H1 (cell line): ENCODE data around the gene SORD. TPM values are rescaled to one million over a fixed set of nuclear protein-coding genes. Genes with fewer than 3 reads are reported as not detected.

Experiments
- CTCF ChIA-PET: fragments of 300-600 bp; sonication (Branson Sonifier 250); formaldehyde crosslinking; loops from one replicate; lab custom pipeline; 2021; ENCODE audit not compliant: partially characterized antibody; lab: Charles Lee
- POLR2A ChIA-PET: fragments of 300-600 bp; sonication (Branson Sonifier 250); formaldehyde crosslinking; loops from one replicate; lab custom pipeline; 2021; ENCODE audit warnings: inconsistent platforms; ENCODE audit not compliant: partially characterized antibody; lab: Charles Lee
- DNase-seq, 2 experiments: peaks; one replicate each; pipeline versions ENCODE4 v3.0.0 to v3.0.0-alpha.2; 2010 to 2022; ENCODE audit warnings: low spot score in 2 of 2, low read depth in 1 of 2, mixed read lengths in 1 of 2
- FAIRE-seq: peaks from 2 replicates; lab custom pipeline; 2011; peaks lifted over from hg19 to GRCh38; lab: Jason Lieb, UNC
- H2AFZ ChIP-seq: 2 replicates; pipeline ENCODE4 v1.8.1; 2012; ENCODE audit warnings: low read length, inconsistent platforms
- H2AK5ac ChIP-seq: 2 replicates; pipeline ENCODE4 v1.6.1; 2013; ENCODE audit warnings: low read depth, low read length
- H2BK120ac ChIP-seq: replicated peaks from 2 replicates; pipeline ENCODE3; 2013; ENCODE audit warnings: low read depth, low read length, inconsistent platforms
- H2BK12ac ChIP-seq: 2 replicates; pipeline ENCODE4 v1.6.1; 2013; ENCODE audit warnings: low read depth, low read length
- H2BK15ac ChIP-seq: 2 replicates; pipeline ENCODE4 v1.6.1; 2013; ENCODE audit warnings: low read length
- H2BK20ac ChIP-seq: 2 replicates; pipeline ENCODE4 v1.6.1; 2013; ENCODE audit warnings: low read length
- H2BK5ac ChIP-seq: 2 replicates; pipeline ENCODE4 v1.6.1; 2013; ENCODE audit warnings: low read depth, low read length
- H3K14ac ChIP-seq: 2 replicates; pipeline ENCODE4 v1.6.1; 2013; ENCODE audit warnings: inconsistent platforms; ENCODE audit not compliant: insufficient read length
- H3K18ac ChIP-seq: 2 replicates; pipeline ENCODE4 v1.6.1; 2013; ENCODE audit warnings: low read length; ENCODE audit errors: extremely low read depth
- H3K23ac ChIP-seq: 2 replicates; pipeline ENCODE4 v1.6.1; 2013; ENCODE audit warnings: inconsistent platforms; ENCODE audit not compliant: insufficient read length
- H3K23me2 ChIP-seq: 2 replicates; pipeline ENCODE4 v1.6.1; 2013; ENCODE audit warnings: low read depth, low read length
- H3K27ac ChIP-seq: 2 replicates; pipeline ENCODE4 v1.6.1; 2011; ENCODE audit warnings: low read depth, low read length, inconsistent platforms
- H3K27me3 ChIP-seq, 4 experiments: replicated peaks in 1 of 4; 1 replicate in 1 of 4; 2 replicates in 3 of 4; pipeline versions ENCODE4 v1.6.1 to v1.8.1; 2011 to 2013; ENCODE audit warnings: low read length in 3 of 4, mild to moderate bottlenecking in 3 of 4, inconsistent platforms in 2 of 4, mixed read lengths in 2 of 4, moderate library complexity in 1 of 4; ENCODE audit not compliant: control insufficient read depth in 3 of 4, insufficient read depth in 3 of 4; ENCODE audit errors: extremely low read depth in 1 of 4
- H3K36me3 ChIP-seq, 4 experiments: 2 replicates each; pipeline versions ENCODE4 v1.6.1 to v1.8.1; 2011 to 2013; ENCODE audit warnings: mild to moderate bottlenecking in 4 of 4, low read length in 3 of 4, moderate library complexity in 2 of 4, control low read depth in 1 of 4, inconsistent platforms in 1 of 4; ENCODE audit not compliant: insufficient read depth in 4 of 4, control insufficient read depth in 2 of 4
- H3K4ac ChIP-seq: replicated peaks from 2 replicates; pipeline ENCODE3; 2013; ENCODE audit warnings: low read length, low read depth, mixed read lengths, inconsistent platforms; ENCODE audit not compliant: insufficient read length
- H3K4me1 ChIP-seq, 4 experiments: replicated peaks in 1 of 4; 1 replicate in 1 of 4; 2 replicates in 3 of 4; pipeline versions ENCODE4 v1.6.1 to v1.8.1; 2011 to 2013; ENCODE audit warnings: low read length in 3 of 4, inconsistent platforms in 2 of 4, mixed read lengths in 1 of 4; ENCODE audit not compliant: insufficient read depth in 4 of 4, control insufficient read depth in 3 of 4
- H3K4me2 ChIP-seq, 2 experiments: 2 replicates each; pipeline versions ENCODE4 v1.6.1 to v1.8.1; 2011 to 2013; ENCODE audit warnings: low read depth in 2 of 2, low read length in 2 of 2, control low read depth in 1 of 2, inconsistent platforms in 1 of 2, mild to moderate bottlenecking in 1 of 2; ENCODE audit not compliant: insufficient read depth in 1 of 2
- H3K4me3 ChIP-seq, 4 experiments: fragments of 200-600, 300-600 bp in 1 of 4; sonication (generic), shearing (Covaris generic), sonication (Bioruptor Twin) in 1 of 4; 2 replicates each; pipeline versions ENCODE4 v1.5.1 to v1.8.1; 2011 to 2016; ENCODE audit warnings: low read length in 4 of 4, low read depth in 3 of 4, control low read depth in 2 of 4, inconsistent platforms in 2 of 4, mild to moderate bottlenecking in 2 of 4, mixed read lengths in 1 of 4, moderate library complexity in 1 of 4; ENCODE audit not compliant: insufficient read depth in 2 of 4; ENCODE audit errors: extremely low read depth in 1 of 4
- H3K56ac ChIP-seq: replicated peaks from 2 replicates; pipeline ENCODE3; 2013; ENCODE audit warnings: low read depth, mild to moderate bottlenecking, mixed read lengths, low read length, inconsistent platforms; ENCODE audit not compliant: insufficient read length
- H3K79me1 ChIP-seq: 2 replicates; pipeline ENCODE4 v1.6.1; 2013; ENCODE audit warnings: low read depth, low read length, control low read depth
- H3K79me2 ChIP-seq, 2 experiments: 2 replicates each; pipeline versions ENCODE4 v1.6.1 to v1.8.1; 2012 to 2013; ENCODE audit warnings: low read length in 2 of 2, mild to moderate bottlenecking in 2 of 2, inconsistent platforms in 1 of 2; ENCODE audit not compliant: insufficient read depth in 2 of 2, control insufficient read depth in 1 of 2
- H3K9ac ChIP-seq, 4 experiments: replicated peaks in 1 of 4; 1 replicate in 1 of 4; 2 replicates in 3 of 4; pipeline versions ENCODE4 v1.6.1 to v1.8.1; 2011 to 2013; ENCODE audit warnings: low read depth in 3 of 4, low read length in 3 of 4, control low read depth in 2 of 4, mild to moderate bottlenecking in 2 of 4, moderate library complexity in 2 of 4, inconsistent platforms in 1 of 4; ENCODE audit errors: extremely low read depth in 1 of 4
- H3K9me3 ChIP-seq, 2 experiments: 2 replicates each; pipeline versions ENCODE4 v1.6.1 to v1.8.1; 2012 to 2013; ENCODE audit warnings: mild to moderate bottlenecking in 2 of 2, moderate library complexity in 2 of 2, control low read depth in 1 of 2, inconsistent platforms in 1 of 2, low read depth in 1 of 2, low read length in 1 of 2, mixed read lengths in 1 of 2; ENCODE audit not compliant: insufficient read depth in 2 of 2
- H4K20me1 ChIP-seq, 2 experiments: replicated peaks in 1 of 2; 2 replicates each; pipeline versions ENCODE3 to v1.8.1; 2011 to 2013; ENCODE audit warnings: inconsistent platforms in 2 of 2, low read length in 2 of 2, mild to moderate bottlenecking in 1 of 2; ENCODE audit not compliant: insufficient read depth in 2 of 2, control insufficient read depth in 1 of 2
- H4K5ac ChIP-seq: 2 replicates; pipeline ENCODE4 v1.6.1; 2013; ENCODE audit warnings: low read length, low read depth, mixed read lengths, inconsistent platforms; ENCODE audit not compliant: insufficient read length
- H4K8ac ChIP-seq: 2 replicates; pipeline ENCODE4 v1.8.0; 2013; ENCODE audit warnings: mild to moderate bottlenecking, moderate library complexity, low read length, inconsistent platforms; ENCODE audit not compliant: insufficient read depth; ENCODE audit errors: extremely low read depth
- H4K91ac ChIP-seq: replicated peaks from 2 replicates; pipeline ENCODE3; 2013; ENCODE audit warnings: low read length, mixed read lengths, inconsistent platforms; ENCODE audit not compliant: insufficient read length
- WGBS, 2 experiments: shearing (Covaris generic) in 1 of 2; methylation state at CpG; one replicate each; pipeline versions ENCODE4 v1.1.6 to v1.1.7; 2013 to 2015; ENCODE audit warnings: low lambda C conversion rate in 2 of 2, mixed read lengths in 2 of 2, inconsistent platforms in 1 of 2, low coverage in 1 of 2, missing lambda C conversion rate in 1 of 2; ENCODE audit not compliant: insufficient replicate concordance in 2 of 2, insufficient coverage in 1 of 2, insufficient read length in 1 of 2; ENCODE audit errors: extremely low coverage in 1 of 2, missing lambda C conversion rate in 1 of 2; 5-methylcytosine and 5-hydroxymethylcytosine counted together
- polyA plus RNA-seq, 7 experiments: library from polyadenylated mRNA; depleted of rRNA in 3 of 7; stranded (reverse) in 5 of 7; unstranded in 2 of 7; fragments of >200 nt in 5 of 7; fragments of 200-250 nt in 2 of 7; gene quantifications; 1 replicate in 5 of 7; 2 replicates in 1 of 7; 4 replicates in 1 of 7; pipeline versions ENCODE4 v1.2.1 to v1.2.3, GENCODE V29; 2011 to 2013; ENCODE audit warnings: missing spikeins in 2 of 7, mixed read lengths in 2 of 7
- total RNA-seq: library from RNA; stranded (reverse); fragmentation: NEBNext Ultra II Directional; extraction: Animal tissue kit (Norgen Biotek cat#: 25700); gene quantifications from 2 replicates; pipeline ENCODE4 v1.2.1, GENCODE V29; 2021
- TF ChIP-seq, protein P1 (sequence below): fragments of 300-600 bp; sonication (generic); IDR thresholded peaks from 2 replicates; pipeline ENCODE4 v1.7.1; 2012; ENCODE audit warnings: low read length, moderate library complexity, mild to moderate bottlenecking, inconsistent platforms; ENCODE audit not compliant: insufficient replicate concordance

SORD gene
- total and polyA plus RNA-seq, 2 of the 8 experiments (the other 6 are each of a cell fraction or from before 2014, with no cell fraction given): 52.6 to 75.8 TPM

GRCh38 chr15:44999105-44999504, 23.9 kb upstream of the SORD start:
- WGBS, 2 experiments: 93% methylated on average over 2 of the region's 2 CpGs; no CpG with 5 or more reads in 1 of the 2 experiments
- H3K4me2 ChIP-seq: no peak overlapping the region
- H3K23me2 ChIP-seq: no peaks in the 10 kb centered on the region
- H2BK12ac ChIP-seq: no peak overlapping the region
- H2BK15ac ChIP-seq: no peak overlapping the region
- H3K4ac ChIP-seq: no peak overlapping the region
- no peak overlapping the region for H4K5ac ChIP-seq
- FAIRE-seq: no peak
- no peak overlapping the region for H3K18ac ChIP-seq
- no peak overlapping the region for H4K91ac ChIP-seq
- H2BK5ac ChIP-seq: no peak overlapping the region
- no peak overlapping the region for H3K14ac ChIP-seq
- H3K79me2 ChIP-seq: no peaks in the 10 kb centered on the region
- H4K8ac ChIP-seq: no peak overlapping the region
- H2BK20ac ChIP-seq: no peak overlapping the region
- no peak overlapping the region for H2AK5ac ChIP-seq
- no peak overlapping the region for H3K9ac ChIP-seq
- H3K23ac ChIP-seq: no peak overlapping the region
- no peak overlapping the region for H3K56ac ChIP-seq
- no peak overlapping the region for H3K27ac ChIP-seq
- H2BK120ac ChIP-seq: no peak overlapping the region
- H3K4me1 ChIP-seq: no peaks in the 10 kb centered on the region
- H4K20me1 ChIP-seq: no peaks in the 10 kb centered on the region
- no peaks in the 10 kb centered on the region for H3K79me1 ChIP-seq
- CTCF ChIA-PET: no interaction called here
- no peak for DNase-seq
- POLR2A ChIA-PET: no interaction called here
- no peaks in the 10 kb centered on the region for H3K27me3 ChIP-seq
- no peak overlapping the region for H3K4me3 ChIP-seq
- H3K36me3 ChIP-seq: no peaks in the 10 kb centered on the region
- no peak overlapping the region for H2AFZ ChIP-seq
- H3K9me3 ChIP-seq: no peaks in the 10 kb centered on the region
- TF ChIP-seq, protein P1, sequence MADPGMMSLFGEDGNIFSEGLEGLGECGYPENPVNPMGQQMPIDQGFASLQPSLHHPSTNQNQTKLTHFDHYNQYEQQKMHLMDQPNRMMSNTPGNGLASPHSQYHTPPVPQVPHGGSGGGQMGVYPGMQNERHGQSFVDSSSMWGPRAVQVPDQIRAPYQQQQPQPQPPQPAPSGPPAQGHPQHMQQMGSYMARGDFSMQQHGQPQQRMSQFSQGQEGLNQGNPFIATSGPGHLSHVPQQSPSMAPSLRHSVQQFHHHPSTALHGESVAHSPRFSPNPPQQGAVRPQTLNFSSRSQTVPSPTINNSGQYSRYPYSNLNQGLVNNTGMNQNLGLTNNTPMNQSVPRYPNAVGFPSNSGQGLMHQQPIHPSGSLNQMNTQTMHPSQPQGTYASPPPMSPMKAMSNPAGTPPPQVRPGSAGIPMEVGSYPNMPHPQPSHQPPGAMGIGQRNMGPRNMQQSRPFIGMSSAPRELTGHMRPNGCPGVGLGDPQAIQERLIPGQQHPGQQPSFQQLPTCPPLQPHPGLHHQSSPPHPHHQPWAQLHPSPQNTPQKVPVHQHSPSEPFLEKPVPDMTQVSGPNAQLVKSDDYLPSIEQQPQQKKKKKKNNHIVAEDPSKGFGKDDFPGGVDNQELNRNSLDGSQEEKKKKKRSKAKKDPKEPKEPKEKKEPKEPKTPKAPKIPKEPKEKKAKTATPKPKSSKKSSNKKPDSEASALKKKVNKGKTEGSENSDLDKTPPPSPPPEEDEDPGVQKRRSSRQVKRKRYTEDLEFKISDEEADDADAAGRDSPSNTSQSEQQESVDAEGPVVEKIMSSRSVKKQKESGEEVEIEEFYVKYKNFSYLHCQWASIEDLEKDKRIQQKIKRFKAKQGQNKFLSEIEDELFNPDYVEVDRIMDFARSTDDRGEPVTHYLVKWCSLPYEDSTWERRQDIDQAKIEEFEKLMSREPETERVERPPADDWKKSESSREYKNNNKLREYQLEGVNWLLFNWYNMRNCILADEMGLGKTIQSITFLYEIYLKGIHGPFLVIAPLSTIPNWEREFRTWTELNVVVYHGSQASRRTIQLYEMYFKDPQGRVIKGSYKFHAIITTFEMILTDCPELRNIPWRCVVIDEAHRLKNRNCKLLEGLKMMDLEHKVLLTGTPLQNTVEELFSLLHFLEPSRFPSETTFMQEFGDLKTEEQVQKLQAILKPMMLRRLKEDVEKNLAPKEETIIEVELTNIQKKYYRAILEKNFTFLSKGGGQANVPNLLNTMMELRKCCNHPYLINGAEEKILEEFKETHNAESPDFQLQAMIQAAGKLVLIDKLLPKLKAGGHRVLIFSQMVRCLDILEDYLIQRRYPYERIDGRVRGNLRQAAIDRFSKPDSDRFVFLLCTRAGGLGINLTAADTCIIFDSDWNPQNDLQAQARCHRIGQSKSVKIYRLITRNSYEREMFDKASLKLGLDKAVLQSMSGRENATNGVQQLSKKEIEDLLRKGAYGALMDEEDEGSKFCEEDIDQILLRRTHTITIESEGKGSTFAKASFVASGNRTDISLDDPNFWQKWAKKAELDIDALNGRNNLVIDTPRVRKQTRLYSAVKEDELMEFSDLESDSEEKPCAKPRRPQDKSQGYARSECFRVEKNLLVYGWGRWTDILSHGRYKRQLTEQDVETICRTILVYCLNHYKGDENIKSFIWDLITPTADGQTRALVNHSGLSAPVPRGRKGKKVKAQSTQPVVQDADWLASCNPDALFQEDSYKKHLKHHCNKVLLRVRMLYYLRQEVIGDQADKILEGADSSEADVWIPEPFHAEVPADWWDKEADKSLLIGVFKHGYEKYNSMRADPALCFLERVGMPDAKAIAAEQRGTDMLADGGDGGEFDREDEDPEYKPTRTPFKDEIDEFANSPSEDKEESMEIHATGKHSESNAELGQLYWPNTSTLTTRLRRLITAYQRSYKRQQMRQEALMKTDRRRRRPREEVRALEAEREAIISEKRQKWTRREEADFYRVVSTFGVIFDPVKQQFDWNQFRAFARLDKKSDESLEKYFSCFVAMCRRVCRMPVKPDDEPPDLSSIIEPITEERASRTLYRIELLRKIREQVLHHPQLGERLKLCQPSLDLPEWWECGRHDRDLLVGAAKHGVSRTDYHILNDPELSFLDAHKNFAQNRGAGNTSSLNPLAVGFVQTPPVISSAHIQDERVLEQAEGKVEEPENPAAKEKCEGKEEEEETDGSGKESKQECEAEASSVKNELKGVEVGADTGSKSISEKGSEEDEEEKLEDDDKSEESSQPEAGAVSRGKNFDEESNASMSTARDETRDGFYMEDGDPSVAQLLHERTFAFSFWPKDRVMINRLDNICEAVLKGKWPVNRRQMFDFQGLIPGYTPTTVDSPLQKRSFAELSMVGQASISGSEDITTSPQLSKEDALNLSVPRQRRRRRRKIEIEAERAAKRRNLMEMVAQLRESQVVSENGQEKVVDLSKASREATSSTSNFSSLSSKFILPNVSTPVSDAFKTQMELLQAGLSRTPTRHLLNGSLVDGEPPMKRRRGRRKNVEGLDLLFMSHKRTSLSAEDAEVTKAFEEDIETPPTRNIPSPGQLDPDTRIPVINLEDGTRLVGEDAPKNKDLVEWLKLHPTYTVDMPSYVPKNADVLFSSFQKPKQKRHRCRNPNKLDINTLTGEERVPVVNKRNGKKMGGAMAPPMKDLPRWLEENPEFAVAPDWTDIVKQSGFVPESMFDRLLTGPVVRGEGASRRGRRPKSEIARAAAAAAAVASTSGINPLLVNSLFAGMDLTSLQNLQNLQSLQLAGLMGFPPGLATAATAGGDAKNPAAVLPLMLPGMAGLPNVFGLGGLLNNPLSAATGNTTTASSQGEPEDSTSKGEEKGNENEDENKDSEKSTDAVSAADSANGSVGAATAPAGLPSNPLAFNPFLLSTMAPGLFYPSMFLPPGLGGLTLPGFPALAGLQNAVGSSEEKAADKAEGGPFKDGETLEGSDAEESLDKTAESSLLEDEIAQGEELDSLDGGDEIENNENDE: no peak
